OCI-LY7 (cell line): ENCODE data around the gene MGAT4C.

Experiments
- EZH2phosphoT487 ChIP-seq: fragments of 200-600 bp; sonication (generic); IDR thresholded peaks from 2 replicates; pipeline ENCODE4 v1.6.1; 2018; ENCODE audit warnings: low read depth, borderline replicate concordance, mild to moderate bottlenecking, mixed run types, antibody characterized with exemption, low read length, moderate library complexity, mixed read lengths
- TF ChIP-seq, protein P1 (sequence below): fragments of 200-600 bp; sonication (generic); conservative IDR thresholded peaks from 2 replicates; pipeline ENCODE4 v1.5.1; 2014; ENCODE audit warnings: mild to moderate bottlenecking, antibody characterized with exemption, low read length, moderate library complexity, mixed read lengths

GRCh38 chr12:85951823-85952222 lies 304.4 kb downstream of the MGAT4C start:
- TF ChIP-seq, protein P1, sequence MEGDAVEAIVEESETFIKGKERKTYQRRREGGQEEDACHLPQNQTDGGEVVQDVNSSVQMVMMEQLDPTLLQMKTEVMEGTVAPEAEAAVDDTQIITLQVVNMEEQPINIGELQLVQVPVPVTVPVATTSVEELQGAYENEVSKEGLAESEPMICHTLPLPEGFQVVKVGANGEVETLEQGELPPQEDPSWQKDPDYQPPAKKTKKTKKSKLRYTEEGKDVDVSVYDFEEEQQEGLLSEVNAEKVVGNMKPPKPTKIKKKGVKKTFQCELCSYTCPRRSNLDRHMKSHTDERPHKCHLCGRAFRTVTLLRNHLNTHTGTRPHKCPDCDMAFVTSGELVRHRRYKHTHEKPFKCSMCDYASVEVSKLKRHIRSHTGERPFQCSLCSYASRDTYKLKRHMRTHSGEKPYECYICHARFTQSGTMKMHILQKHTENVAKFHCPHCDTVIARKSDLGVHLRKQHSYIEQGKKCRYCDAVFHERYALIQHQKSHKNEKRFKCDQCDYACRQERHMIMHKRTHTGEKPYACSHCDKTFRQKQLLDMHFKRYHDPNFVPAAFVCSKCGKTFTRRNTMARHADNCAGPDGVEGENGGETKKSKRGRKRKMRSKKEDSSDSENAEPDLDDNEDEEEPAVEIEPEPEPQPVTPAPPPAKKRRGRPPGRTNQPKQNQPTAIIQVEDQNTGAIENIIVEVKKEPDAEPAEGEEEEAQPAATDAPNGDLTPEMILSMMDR = peak; percentile 68
- TF ChIP-seq EZH2phosphoT487 = no peak
